Colon (tissue), 2 donors: ENCODE measurements around the gene SANBR.

Experiments used
- FAIRE-seq: peaks from 2 replicates; lab custom pipeline; 2012; peaks lifted over from hg19 to GRCh38; lab: Jason Lieb, UNC
- donor health status: control.
- donor health status: control.

SANBR gene

DNA sequence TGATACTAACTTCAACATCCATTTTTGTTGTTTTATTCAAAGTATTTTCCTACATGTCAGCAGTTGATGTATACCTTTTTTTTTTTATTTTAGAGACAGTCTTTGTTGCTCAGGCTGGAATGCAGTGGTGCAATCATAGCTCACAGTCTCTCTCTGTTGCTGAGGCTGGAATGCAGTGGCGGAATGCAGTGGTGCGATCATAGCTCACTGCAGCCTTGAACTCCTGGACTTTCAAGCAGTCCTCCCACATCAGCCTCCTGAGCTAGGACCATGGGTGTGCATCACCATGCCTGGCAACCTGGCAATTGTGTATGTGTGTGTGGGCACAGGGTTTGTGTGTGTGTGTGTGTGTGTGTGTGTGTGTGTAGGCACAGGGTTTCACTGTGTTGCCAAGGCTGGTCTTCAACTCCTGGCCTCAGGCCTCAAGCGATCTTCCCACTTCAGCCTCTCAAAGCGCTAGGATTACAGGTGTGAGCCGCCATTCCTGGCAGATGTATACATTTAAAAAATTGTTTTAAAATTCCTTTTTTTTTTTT is 24.8 kb downstream of the SANBR start:
- FAIRE-seq = no peak

GRCh38 chr2:61091485-61091884 is 25.8 kb downstream of the SANBR start:
- no peak for FAIRE-seq

- no peak for FAIRE-seq
Observed at GRCh38 chr2:61096438-61096837, 30.8 kb downstream of the SANBR start.

- FAIRE-seq = no peak
Observed at GRCh38 chr2:61100801-61101200, 35.1 kb downstream of the SANBR start.

GRCh38 chr2:61109291-61109690 is 43.6 kb downstream of the SANBR start:
- FAIRE-seq = no peak

DNA sequence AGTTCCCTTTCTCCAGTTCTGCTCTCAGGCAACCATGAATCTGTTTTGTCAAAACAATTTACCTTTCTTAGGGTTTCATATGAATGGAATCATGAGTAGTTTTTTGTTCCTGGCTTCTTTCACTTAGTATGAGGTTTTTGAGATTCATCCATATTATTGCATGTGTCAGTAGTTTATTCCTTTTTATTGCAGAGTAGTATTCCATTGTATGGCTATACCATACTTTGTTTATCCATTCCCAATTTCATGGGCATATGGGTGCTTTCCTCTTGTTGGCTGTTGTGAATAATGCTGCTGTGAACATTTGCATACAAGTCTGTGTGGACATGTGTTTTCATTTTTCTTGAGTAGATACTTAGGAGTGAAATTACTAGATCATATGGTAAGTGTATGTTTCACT is 46.0 kb downstream of the SANBR start:
- FAIRE-seq = no peak

DNA sequence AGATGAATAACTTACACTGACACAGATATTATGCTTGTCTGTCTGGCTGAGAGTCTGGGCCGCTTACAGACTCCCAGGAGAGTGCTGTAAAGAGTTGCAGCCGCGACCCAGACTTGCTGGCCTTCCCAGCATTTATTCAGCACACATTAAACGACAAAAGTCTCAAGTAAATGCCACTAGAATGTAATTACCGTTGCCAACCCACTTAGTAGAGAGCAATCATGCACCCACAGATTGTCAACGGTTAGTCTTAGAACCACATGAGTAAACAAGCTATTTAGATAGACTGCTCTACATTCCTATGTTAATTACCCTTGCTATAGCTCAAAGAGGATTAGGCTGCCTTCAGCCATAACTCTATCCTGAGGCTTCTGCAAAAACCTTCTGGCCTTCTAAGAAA is 48.5 kb downstream of the SANBR start:
- FAIRE-seq = no peak
